Liver (tissue), 9 donors: Measurements from ENCODE around the gene CDH22. TPM values are rescaled to one million over a fixed set of nuclear protein-coding genes. Genes with fewer than 3 reads are reported as not detected.

Experiments used
- DNase-seq: peaks from one replicate; pipeline ENCODE4 v3.0.0-alpha.2; 2017; ENCODE audit warnings: low spot score
- H3K27ac ChIP-seq, 2 donors: one replicate each; pipeline ENCODE4 v1.7.0; 2013; ENCODE audit warnings: inconsistent platforms in 2 of 2, low read length in 2 of 2, control low read depth in 1 of 2, low read depth in 1 of 2, mild to moderate bottlenecking in 1 of 2
- H3K27me3 ChIP-seq, 4 donors: one replicate each; pipeline versions ENCODE4 v1.6.1 to v1.7.0; 2013; ENCODE audit warnings: low read length in 3 of 4, inconsistent platforms in 1 of 4, mild to moderate bottlenecking in 1 of 4, moderate library complexity in 1 of 4; ENCODE audit not compliant: control insufficient read depth in 4 of 4, insufficient read depth in 4 of 4
- H3K36me3 ChIP-seq, 4 donors: one replicate each; pipeline versions ENCODE4 v1.6.1 to v1.7.0; 2013; ENCODE audit warnings: low read length in 3 of 4, mild to moderate bottlenecking in 3 of 4, low read depth in 1 of 4, moderate library complexity in 1 of 4; ENCODE audit not compliant: control insufficient read depth in 4 of 4, insufficient read depth in 3 of 4
- H3K4me1 ChIP-seq, 4 donors: one replicate each; pipeline versions ENCODE4 v1.6.1 to v1.7.0; 2013; ENCODE audit warnings: low read length in 3 of 4, mild to moderate bottlenecking in 3 of 4, moderate library complexity in 1 of 4; ENCODE audit not compliant: control insufficient read depth in 4 of 4, insufficient read depth in 4 of 4
- H3K4me3 ChIP-seq, 3 donors: one replicate each; pipeline versions ENCODE4 v1.6.1 to v1.7.0; 2013; ENCODE audit warnings: low read length in 3 of 3, control low read depth in 1 of 3, low read depth in 1 of 3, mild to moderate bottlenecking in 1 of 3
- H3K9ac ChIP-seq, 2 donors: one replicate each; pipeline ENCODE4 v1.7.0; 2013; ENCODE audit warnings: low read length in 2 of 2, mild to moderate bottlenecking in 2 of 2, moderate library complexity in 2 of 2, control low read depth in 1 of 2, low read depth in 1 of 2
- H3K9me3 ChIP-seq, 4 donors: one replicate each; pipeline versions ENCODE4 v1.6.1 to v1.7.0; 2013; ENCODE audit warnings: low read length in 3 of 4; ENCODE audit not compliant: control insufficient read depth in 4 of 4
- ATF3 ChIP-seq: IDR thresholded peaks from 2 replicates; pipeline ENCODE4 v1.6.1; 2016; ENCODE audit warnings: antibody characterized with exemption
- CTCF ChIP-seq: fragments of 150-350 bp; IDR thresholded peaks from 2 replicates; pipeline ENCODE4 v1.5.1; 2017; ENCODE audit warnings: improper control_type of control experiment, low read depth, low read length; ENCODE audit not compliant: missing input control
- EGR1 ChIP-seq, 2 donors: IDR thresholded peaks; 2 replicates each; pipeline ENCODE4 v1.6.1; 2016 to 2018; ENCODE audit warnings: antibody characterized with exemption in 2 of 2, low read depth in 2 of 2
- FOXA1 ChIP-seq: IDR thresholded peaks from 2 replicates; pipeline ENCODE4 v1.6.1; 2016; ENCODE audit warnings: antibody characterized with exemption
- FOXA2 ChIP-seq: IDR thresholded peaks from 2 replicates; pipeline ENCODE4 v1.6.1; 2016; ENCODE audit warnings: antibody characterized with exemption
- GABPA ChIP-seq, 2 donors: IDR thresholded peaks in 1 of 2; conservative IDR thresholded peaks in 1 of 2; 2 replicates each; pipeline ENCODE4 v1.6.1; 2016; ENCODE audit warnings: antibody characterized with exemption in 2 of 2, mild to moderate bottlenecking in 1 of 2, moderate library complexity in 1 of 2
- HNF4A ChIP-seq, 2 donors: conservative IDR thresholded peaks; 2 replicates each; pipeline ENCODE4 v1.6.1; 2016; ENCODE audit warnings: antibody characterized with exemption in 2 of 2, mild to moderate bottlenecking in 2 of 2
- HNF4G ChIP-seq: IDR thresholded peaks from 2 replicates; pipeline ENCODE4 v1.6.1; 2016; ENCODE audit warnings: antibody characterized with exemption
- JUND ChIP-seq, 2 donors: IDR thresholded peaks; 2 replicates each; pipeline ENCODE4 v1.6.1; 2016; ENCODE audit warnings: antibody characterized with exemption in 2 of 2
- MAX ChIP-seq: IDR thresholded peaks from 2 replicates; pipeline ENCODE4 v1.6.1; 2016; ENCODE audit warnings: antibody characterized with exemption
- NR2F2 ChIP-seq: IDR thresholded peaks from 2 replicates; pipeline ENCODE4 v1.6.1; 2016; ENCODE audit warnings: antibody characterized with exemption
- RAD21 ChIP-seq, 2 donors: IDR thresholded peaks; 2 replicates each; pipeline ENCODE4 v1.6.1; 2016; ENCODE audit warnings: antibody characterized with exemption in 2 of 2, mild to moderate bottlenecking in 2 of 2
- REST ChIP-seq: IDR thresholded peaks from 2 replicates; pipeline ENCODE4 v1.6.1; 2016; ENCODE audit warnings: antibody characterized with exemption, mild to moderate bottlenecking
- RXRA ChIP-seq, 2 donors: IDR thresholded peaks; 2 replicates each; pipeline ENCODE4 v1.6.1; 2017 to 2018; ENCODE audit warnings: antibody characterized with exemption in 2 of 2, mild to moderate bottlenecking in 1 of 2
- SP1 ChIP-seq: IDR thresholded peaks from 2 replicates; pipeline ENCODE4 v1.6.1; 2018; ENCODE audit warnings: antibody characterized with exemption, mild to moderate bottlenecking
- TAF1 ChIP-seq: conservative IDR thresholded peaks from 2 replicates; pipeline ENCODE4 v1.6.1; 2016; ENCODE audit warnings: antibody characterized with exemption, mild to moderate bottlenecking
- ZBTB33 ChIP-seq: IDR thresholded peaks from 2 replicates; pipeline ENCODE4 v1.6.1; 2016; ENCODE audit warnings: antibody characterized with exemption
- WGBS: extraction: QIAGEN DNeasy Blood & Tissue Kit; methylation state at CpG from one replicate; pipeline ENCODE4 v1.1.7; 2013; 5-methylcytosine and 5-hydroxymethylcytosine counted together
- polyA plus RNA-seq, 2 donors: library from polyadenylated mRNA; stranded (reverse) in 1 of 2; unstranded in 1 of 2; fragments of 200-250 nt in 1 of 2; fragments of >200 nt in 1 of 2; fragmentation: Nextera tagmentation in 1 of 2; extraction: Ambion mirVana in 1 of 2; gene quantifications; one replicate each; pipeline versions ENCODE4 v1.2.1 to v1.2.3, GENCODE V29; 2013 to 2015
- total RNA-seq, 2 donors: library from RNA; depleted of rRNA; stranded (reverse); fragments of >200 nt; gene quantifications; one replicate each; pipeline ENCODE4 v1.2.3, GENCODE V29; 2014
- donor health status: healthy.
- donor health status: healthy.
- donor health status: healthy.
- donor health status: healthy.
- donor health status: healthy.

The CDH22 gene
- total and polyA plus RNA-seq, 4 donors, result 0.02 TPM; not detected in 3

- H3K36me3 ChIP-seq, result no peaks in the 10 kb centered on the region
- H3K4me3 ChIP-seq, result no peak overlapping the region
- H3K27me3 ChIP-seq, result peaks cover 0 to 13% (median 7%) of the 10 kb centered on the region in 4 donors
- H3K27ac ChIP-seq, result no peak overlapping the region
- DNase-seq, result no peak
- 77% methylated on average over 15 of the region's 15 CpGs for WGBS
- TF ChIP-seq TAF1, result no peak
- TF ChIP-seq RXRA (IDR thresholded peaks at IDR 0.05), result no peak
- no peak for TF ChIP-seq JUND (IDR thresholded peaks at IDR 0.05)
- TF ChIP-seq MAX, result no peak
- TF ChIP-seq FOXA1, result no peak
- TF ChIP-seq HNF4A (conservative IDR thresholded peaks at IDR 0.05), result no peak
- no peak for TF ChIP-seq HNF4G
- no peak for TF ChIP-seq RAD21 (IDR thresholded peaks at IDR 0.05)
- no peak for TF ChIP-seq NR2F2
- no peak for TF ChIP-seq ATF3
- no peak for TF ChIP-seq CTCF
- TF ChIP-seq REST, result no peak
- no peak for TF ChIP-seq ZBTB33
- no peak for TF ChIP-seq SP1
- no peak for TF ChIP-seq GABPA (IDR thresholded peaks at IDR 0.05 in 1 of 2, conservative IDR thresholded peaks at IDR 0.05 in 1 of 2)
- no peak for TF ChIP-seq EGR1 (IDR thresholded peaks at IDR 0.05; ENCODE audit: low read depth in 2 of 2)
- no peak for TF ChIP-seq FOXA2
- H3K4me1 ChIP-seq, result peaks cover 0 to 4% (median 0%) of the 10 kb centered on the region in 4 donors
- no peak overlapping the region for H3K9ac ChIP-seq
- H3K9me3 ChIP-seq, result no peaks in the 10 kb centered on the region
Measured at GRCh38 chr20:46177768-46178167, 130.5 kb downstream of the CDH22 start.
